Heart left ventricle (tissue), 13 donors: ENCODE measurements around the gene GTF2A2.

Source experiments
- CTCF ChIP-seq, 12 donors: fragments of 200-600 bp; sonication (generic) in 4 of 12; IDR thresholded peaks; one replicate each; pipeline versions ENCODE4 v1.5.0 to v1.8.0; 2018 to 2022; ENCODE audit warnings: antibody characterized with exemption in 12 of 12, mild to moderate bottlenecking in 5 of 12
- POLR2A ChIP-seq, 2 donors: fragments of 450-650 bp; IDR thresholded peaks; one replicate each; pipeline ENCODE4 v1.6.1; 2017; ENCODE audit warnings: antibody characterized with exemption in 2 of 2, mild to moderate bottlenecking in 2 of 2, moderate library complexity in 2 of 2
- donor health status: ischemic (EF 13 %, LVEDD 7.1; RV severe dilation, severe dysfunction).
- donor health status: DM: no; HTN: yes; CAD: no.
- donor health status: DM: no; HTN: no; CAD: no.
- donor health status: ischemic (EF 25% LVEDD 6.9; RV normal size, moderate dysfunction).
- donor health status: ischemic (EF 25% LVEDD 5.7; RV mildly dilated, moderate dysfunction).
- donor health status: ischemic (EF 35%, LVEDD 5.7; RV mildly dilated, moderate dysfunction).
- donor health status: nonischemic (EF 11% LVEDD 7.7; RV severe dilation, severe dysfunction).
- donor health status: DM: yes; HTN: yes; CAD: no.
- donor health status: PGD.
- donor health status: ischemic (EF 29% LVEDD 5.4; RV normal size, mild dysfunction).
- donor health status: nonischemic (EF 23%, LVEDD 6.1; RV moderate dilation, normal function).

DNA sequence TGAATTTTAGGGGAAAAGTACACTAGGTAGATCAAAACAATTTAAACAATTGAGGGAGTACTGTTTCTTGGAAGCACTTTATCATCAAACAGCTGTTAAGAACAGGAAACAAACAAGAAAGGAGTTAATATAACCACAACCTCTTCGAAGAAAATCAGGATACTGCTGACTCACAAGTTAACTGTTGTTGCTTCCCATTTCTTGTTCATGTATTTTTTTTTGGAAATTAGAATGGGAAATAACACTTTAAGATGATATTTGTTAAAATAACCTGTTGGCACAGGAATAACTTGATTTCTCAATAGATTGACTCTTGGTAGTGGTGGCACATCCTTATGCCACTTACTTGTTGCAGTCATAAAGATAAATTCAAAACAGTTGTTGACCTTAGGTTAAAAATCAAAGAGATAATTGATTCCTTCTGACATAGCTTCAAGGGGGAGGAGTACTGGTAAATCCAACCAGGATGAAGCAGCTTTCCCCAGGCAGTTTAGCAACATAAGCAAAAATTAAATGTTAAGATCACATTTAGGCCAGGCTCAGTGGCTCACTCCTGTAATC lies 28.5 kb upstream of the GTF2A2 start:
- TF ChIP-seq CTCF (IDR thresholded peaks at IDR 0.05) = no peak
- TF ChIP-seq POLR2A (IDR thresholded peaks at IDR 0.05) = no peak
